ENCODE results near the gene RPL37A. TPM values are rescaled to one million over a fixed set of nuclear protein-coding genes. Genes with fewer than 3 reads are reported as not detected.

Gene RPL37A
- total and polyA plus RNA-seq, 2 of the 4 experiments (the other 2 are of a cell fraction), result 341 to 1,572 TPM

- Histone ChIP-seq H3K14ac (replicated peaks; ENCODE audit: low read depth, low read length) (no peak overlapping the region), H3K27ac (ENCODE audit: insufficient read depth, low read length) (no peak overlapping the region), H2AK9ac (replicated peaks; ENCODE audit: low read depth, low read length, poor library complexity) (no peak overlapping the region), H2AK5ac (ENCODE audit: low read depth, low read length) (no peak overlapping the region), H3K36me3 (ENCODE audit: control insufficient read depth, insufficient read depth, low read length) (peaks cover 18% of the 10 kb centered on the region), H3K79me1 (ENCODE audit: low read depth in 1 of 2, low read length in 2 of 2) (no peaks in the 10 kb centered on the region), H4K8ac (ENCODE audit: low read depth in 2 of 2, low read length in 2 of 2) (no peak overlapping the region), H2BK5ac (ENCODE audit: low read depth, low read length, poor library complexity, severe bottlenecking) (no peak overlapping the region), H3K9ac (ENCODE audit: low read depth, low read length) (no peak overlapping the region), H2BK15ac (ENCODE audit: low read depth, low read length) (no peak overlapping the region), H3K18ac (ENCODE audit: low read depth, low read length) (no peak overlapping the region), H3K4me1 (ENCODE audit: control insufficient read depth, insufficient read depth, low read length) (no peaks in the 10 kb centered on the region), H4K5ac (ENCODE audit: low read depth, low read length) (no peak overlapping the region), H3K4me2 (ENCODE audit: low read depth, low read length) (no peak overlapping the region), H2BK120ac (ENCODE audit: low read depth, low read length) (no peak overlapping the region), H3K9me3 (ENCODE audit: control insufficient read depth, insufficient read depth, low read length) (no peaks in the 10 kb centered on the region), H3K23ac (ENCODE audit: low read depth, low read length) (no peak overlapping the region), H3K27me3 (ENCODE audit: control insufficient read depth, insufficient read depth, low read length) (no peaks in the 10 kb centered on the region), H2AFZ (replicated peaks; ENCODE audit: low read length, poor library complexity) (no peak overlapping the region), H3K56ac (ENCODE audit: extremely low read depth, insufficient read depth, low read length) (no peak overlapping the region), H3K4me3 (ENCODE audit: insufficient read depth, low read depth, low read length) (no peak overlapping the region), H4K20me1 (ENCODE audit: insufficient read depth, low read length) (no peaks in the 10 kb centered on the region), H4K91ac (ENCODE audit: insufficient read depth, low read depth, low read length) (no peak overlapping the region), H3K9me1 (ENCODE audit: insufficient read depth, low read length) (no peaks in the 10 kb centered on the region), H3K4ac (ENCODE audit: low read depth, low read length) (no peak overlapping the region), H2BK20ac (ENCODE audit: low read depth, low read length) (no peak overlapping the region)
- intact Hi-C loops (cut with micrococcal nuclease), result no loop called here
- POLR2A ChIA-PET (ENCODE audit: unreplicated experiment), result no interaction called here
- in situ Hi-C loops (cut with MboI; ENCODE audit: low sequenced_read_pairs), result no loop called here
- dilution Hi-C loops (cut with HindIII; ENCODE audit: low sequenced_read_pairs, unreplicated experiment), result no loop called here
- BruUV-seq (replicated peaks), result no TSS peak
- DNase-seq (no peak), ATAC-seq (ENCODE audit: low read depth) (no peak)
- CTCF ChIA-PET, result no interaction called here
- TF ChIP-seq MAZ (IDR thresholded peaks at IDR 0.05; ENCODE audit: borderline replicate concordance, low read depth, low read length) (no peak), USF2 (IDR thresholded peaks at IDR 0.05; ENCODE audit: low read depth, low read length) (no peak)
These were observed 29.0 kb upstream of the RPL37A start for GRCh38 chr2:216469661-216470060.

All from IMR-90 (cell line).